LNCAP (cell line): ENCODE measurements around the gene IGF1R.

Source experiments
- CTCF ChIP-seq: fragments of 450-650 bp; IDR thresholded peaks from 2 replicates; pipeline ENCODE4 v1.5.1; 2017; ENCODE audit warnings: mild to moderate bottlenecking

The IGF1R gene

DNA sequence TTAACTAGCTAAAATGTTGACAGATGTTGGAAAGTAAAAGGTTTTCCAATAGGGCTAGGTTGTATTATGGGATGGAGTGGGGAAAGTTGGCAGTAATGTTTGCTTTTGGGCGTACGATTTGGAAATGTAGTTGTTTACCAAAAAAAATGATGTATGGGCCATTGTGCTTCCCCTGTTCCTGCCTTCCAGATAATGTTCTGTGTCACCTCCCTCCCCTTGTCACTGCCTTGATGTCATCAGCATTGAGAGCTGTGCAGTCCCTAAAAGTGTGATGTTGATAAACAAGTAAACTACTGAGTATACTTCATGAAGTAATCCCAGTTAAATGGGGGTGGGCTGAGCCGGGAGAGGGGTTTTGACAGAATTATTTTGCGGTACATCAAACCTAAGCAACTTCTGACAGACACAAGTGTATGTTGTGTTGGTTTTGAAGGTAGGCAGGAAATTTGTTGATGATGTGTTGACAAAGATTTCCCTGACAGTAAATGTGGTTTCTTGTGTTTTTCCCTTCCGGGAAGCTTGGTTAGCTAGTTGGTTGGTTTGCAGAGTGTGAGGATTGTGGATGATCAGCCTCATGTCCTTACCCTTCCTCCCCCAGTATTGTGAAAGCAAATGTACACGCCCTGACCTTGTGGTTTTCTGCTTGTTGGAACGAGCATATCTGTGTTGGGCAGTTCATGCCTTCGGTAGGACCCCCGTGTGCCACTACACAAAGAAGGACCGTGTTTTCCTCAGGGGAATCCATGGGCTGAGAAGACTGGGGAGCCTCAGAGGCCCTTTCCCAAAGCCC, 271.9 kb downstream of the IGF1R start:
- no peak for TF ChIP-seq CTCF

- TF ChIP-seq CTCF: no peak
These were observed 274.8 kb downstream of the IGF1R start for GRCh38 chr15:98923171-98923570.

DNA sequence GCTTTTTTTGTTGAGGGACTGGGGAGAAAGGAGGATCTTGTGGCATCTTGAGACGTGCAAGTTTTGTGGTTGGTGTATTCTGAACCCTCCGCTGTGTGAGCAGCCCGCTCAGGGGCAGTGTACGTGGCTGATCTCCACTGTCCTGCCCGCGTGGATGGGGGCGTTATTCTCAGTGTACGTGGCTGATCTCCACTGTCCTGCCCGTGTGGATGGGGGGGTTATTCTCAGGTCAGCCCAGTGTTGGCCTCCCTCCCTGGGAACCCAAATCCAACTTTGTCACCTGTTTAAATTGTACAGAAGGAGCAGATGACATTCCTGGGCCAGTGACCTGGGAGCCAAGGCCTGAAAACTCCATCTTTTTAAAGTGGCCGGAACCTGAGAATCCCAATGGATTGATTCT, 275.2 kb downstream of the IGF1R start:
- no peak for TF ChIP-seq CTCF

GRCh38 chr15:98924401-98925049, 276.2 kb downstream of the IGF1R start:
- TF ChIP-seq CTCF: no peak

DNA sequence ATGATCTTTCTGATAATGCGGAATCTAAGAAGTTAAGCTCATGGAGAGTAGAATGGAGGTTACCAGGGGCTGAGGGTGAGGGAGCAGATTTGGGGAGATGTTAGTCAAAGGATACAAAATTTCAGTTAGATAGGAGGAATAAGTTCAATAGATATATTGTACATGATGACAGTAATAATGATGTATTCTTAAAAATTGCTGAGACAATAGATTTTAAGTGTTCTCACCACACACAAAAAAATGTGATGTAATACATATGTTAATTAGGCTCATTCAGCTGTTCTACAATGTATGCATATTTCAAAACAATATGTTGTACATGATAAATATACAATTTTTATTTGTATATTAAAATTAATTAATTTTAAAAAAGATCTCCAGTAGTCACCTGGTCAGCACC, 277.9 kb downstream of the IGF1R start:
- TF ChIP-seq CTCF: no peak

DNA sequence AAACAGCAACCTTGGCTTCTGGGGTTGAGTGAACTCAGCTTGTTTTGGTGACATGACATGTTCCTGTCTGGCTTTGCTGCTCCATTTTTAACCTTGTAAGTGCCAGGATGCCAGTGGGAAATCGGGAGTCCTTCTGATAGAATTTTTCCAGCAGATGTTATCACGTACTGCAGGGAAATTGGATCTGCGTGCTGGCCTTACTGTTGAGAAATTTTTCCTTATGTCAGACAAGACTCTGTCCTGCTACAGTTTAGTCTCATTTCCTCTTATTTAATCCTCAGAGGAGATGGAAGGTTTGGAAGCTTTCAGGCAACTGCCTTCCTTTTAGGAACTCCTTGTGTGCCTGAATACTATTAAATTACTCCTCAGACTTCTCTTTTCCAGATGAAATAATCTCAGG, 278.7 kb downstream of the IGF1R start:
- TF ChIP-seq CTCF: no peak

DNA sequence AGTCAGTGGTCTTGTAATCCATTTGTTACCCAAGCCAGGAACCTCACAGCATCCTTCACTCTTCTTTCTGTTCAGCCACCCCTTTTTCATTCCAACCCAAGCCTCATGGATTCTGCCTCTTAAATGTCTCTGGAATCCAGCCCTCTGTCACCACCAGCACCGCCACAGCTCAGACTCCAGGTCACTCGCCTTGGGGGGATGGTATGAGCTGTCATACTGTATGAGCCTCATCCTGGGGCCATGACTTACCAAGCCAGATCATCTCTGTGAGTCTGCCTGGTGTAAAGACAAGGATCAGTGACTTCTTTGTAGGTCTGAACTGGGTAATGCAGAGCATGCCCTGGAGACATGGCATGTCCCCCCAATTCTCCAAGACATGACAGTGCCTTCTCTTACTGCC, 279.7 kb downstream of the IGF1R start:
- no peak for TF ChIP-seq CTCF
